DOHH2 (cell line): Measurements from ENCODE around the gene TEX30.

Experiments used
- CTCF ChIP-seq: fragments of 200-600 bp; sonication (generic); IDR thresholded peaks from one replicate; pipeline ENCODE4 v1.5.1; 2014; ENCODE audit warnings: antibody characterized with exemption, mild to moderate bottlenecking, low read depth, low read length; ENCODE audit not compliant: poor library complexity, severe bottlenecking
- EZH2phosphoT487 ChIP-seq: fragments of 200-600 bp; sonication (generic); IDR thresholded peaks from 2 replicates; pipeline ENCODE4 v1.6.1; 2017; ENCODE audit warnings: borderline replicate concordance, mild to moderate bottlenecking, antibody characterized with exemption, low read length, moderate library complexity, mixed read lengths

GRCh38 chr13:102814025-102814607, 40.5 kb upstream of the TEX30 start:
- TF ChIP-seq CTCF (no peak), EZH2phosphoT487 (no peak)
